CD4-positive, alpha-beta memory T cell (primary cell): Measurements from ENCODE around the gene HOXA10. TPM values are rescaled to one million over a fixed set of nuclear protein-coding genes. Genes with fewer than 3 reads are reported as not detected.

Experiments used
- CTCF ChIA-PET: fragments of 350-600 bp; sonication (Branson Sonifier 250); formaldehyde crosslinking; loops from one replicate; lab custom pipeline; 2021; ENCODE audit warnings: inconsistent platforms; ENCODE audit not compliant: partially characterized antibody; lab: Charles Lee
- POLR2A ChIA-PET: fragments of 350-600 bp; sonication (Branson Sonifier 250); formaldehyde crosslinking; loops from one replicate; lab custom pipeline; 2021; ENCODE audit not compliant: partially characterized antibody; lab: Charles Lee
- DNase-seq, 5 donors: peaks; one replicate each; pipeline versions ENCODE4 v3.0.0 to v3.0.0-alpha.2; 2020 to 2022; ENCODE audit warnings: mixed read lengths in 1 of 5
- H3K27ac ChIP-seq: one replicate; pipeline ENCODE4 v1.7.0; 2013; ENCODE audit warnings: low read depth, low read length
- H3K27me3 ChIP-seq: 2 replicates; pipeline ENCODE4 v1.7.0; 2013; ENCODE audit warnings: mild to moderate bottlenecking, low read length, moderate library complexity; ENCODE audit not compliant: insufficient read depth
- H3K36me3 ChIP-seq: 2 replicates; pipeline ENCODE4 v1.7.0; 2013; ENCODE audit warnings: mild to moderate bottlenecking, low read length, moderate library complexity; ENCODE audit not compliant: insufficient read depth
- H3K4me1 ChIP-seq: 2 replicates; pipeline ENCODE4 v1.7.0; 2013; ENCODE audit warnings: mild to moderate bottlenecking, low read length, moderate library complexity; ENCODE audit not compliant: insufficient read depth
- H3K4me3 ChIP-seq, 2 donors: one replicate each; pipeline ENCODE4 v1.7.0; 2013; ENCODE audit warnings: low read length in 2 of 2, mild to moderate bottlenecking in 1 of 2
- H3K9me3 ChIP-seq, 2 donors: one replicate each; pipeline ENCODE4 v1.7.0; 2013; ENCODE audit warnings: low read length in 2 of 2, control low read depth in 1 of 2; ENCODE audit not compliant: control insufficient read depth in 1 of 2
- H3K27ac Mint-ChIP-seq, 7 donors: one replicate each; pipeline ENCODE4 v1.8.0; 2020 to 2021; ENCODE audit warnings: mixed read lengths in 7 of 7, mild to moderate bottlenecking in 6 of 7, inconsistent platforms in 3 of 7, moderate library complexity in 3 of 7
- H3K27me3 Mint-ChIP-seq, 2 donors: one replicate each; pipeline ENCODE4 v1.8.0; 2020 to 2021; ENCODE audit warnings: mixed read lengths in 2 of 2
- H3K36me3 Mint-ChIP-seq, 2 donors: one replicate each; pipeline ENCODE4 v1.8.0; 2020 to 2021; ENCODE audit warnings: mixed read lengths in 2 of 2, inconsistent platforms in 1 of 2, mild to moderate bottlenecking in 1 of 2
- H3K4me1 Mint-ChIP-seq, 4 donors: one replicate each; pipeline ENCODE4 v1.8.0; 2020 to 2021; ENCODE audit warnings: mixed read lengths in 4 of 4, mild to moderate bottlenecking in 1 of 4
- H3K4me3 Mint-ChIP-seq, 8 donors: one replicate each; pipeline ENCODE4 v1.8.0; 2020 to 2021; ENCODE audit warnings: mixed read lengths in 8 of 8, mild to moderate bottlenecking in 7 of 8, moderate library complexity in 6 of 8, inconsistent platforms in 3 of 8
- H3K9me3 Mint-ChIP-seq, 8 donors: one replicate each; pipeline ENCODE4 v1.8.0; 2020 to 2021; ENCODE audit warnings: mixed read lengths in 8 of 8, mild to moderate bottlenecking in 5 of 8, inconsistent platforms in 3 of 8, moderate library complexity in 1 of 8
- intact Hi-C: fragments of 100-400 bp; cut with micrococcal nuclease; formaldehyde crosslinking; loops from one replicate; pipeline ENCODE4 v1.15.1; 2023
- polyA plus RNA-seq, 2 donors: library from polyadenylated mRNA; unstranded; fragments of 300-500 nt; fragmentation: Illumina TruSeq; gene quantifications; one replicate each; pipeline ENCODE4 v1.2.3, GENCODE V29; 2021
- total RNA-seq, 2 experiments: library from RNA; stranded (reverse); gene quantifications; one replicate each; pipeline ENCODE4 v1.2.3, GENCODE V29; 2021

Gene HOXA10
- total and polyA plus RNA-seq, 4 experiments from 2014 or later, result not detected

DNA sequence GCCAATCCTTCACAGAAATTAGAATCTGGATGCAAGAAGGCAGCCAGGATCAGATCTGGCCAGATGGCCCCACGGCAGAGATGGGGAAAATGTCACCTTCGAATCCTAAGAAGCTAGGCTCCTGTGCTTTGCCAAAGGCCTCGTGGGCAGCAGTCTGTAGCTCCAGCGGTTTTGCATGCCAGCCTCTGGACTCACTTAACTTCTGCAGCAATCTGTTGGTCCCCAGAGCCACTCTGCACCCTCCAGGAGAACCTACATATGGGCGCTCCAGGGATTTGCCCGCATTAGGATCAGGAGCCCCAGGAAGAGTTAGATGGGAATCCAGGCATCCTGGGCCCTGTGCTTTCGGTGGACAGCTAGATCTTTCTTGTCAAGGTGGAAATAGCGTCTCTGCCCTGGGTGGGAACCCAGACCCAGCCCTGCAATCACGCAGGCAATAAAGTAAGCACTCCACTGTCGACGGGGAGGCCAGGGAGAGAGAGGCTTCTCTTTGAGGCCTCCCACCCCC, 35.9 kb upstream of the HOXA10 start:
- Histone ChIP-seq H3K27me3 (peaks cover 48% of the 10 kb centered on the region), H3K27ac (no peak overlapping the region), H3K36me3 (no peaks in the 10 kb centered on the region), H3K9me3 (no peaks in the 10 kb centered on the region), H3K4me1 (peaks cover 11% of the 10 kb centered on the region), H3K4me3 (no peak overlapping the region)
- ChIA-PET CTCF (interaction anchor here (1.1 to 2.6 kb wide), 9 partner anchors 12 to 886 kb away, joined by 3 to 12 read pairs (median 4); no protein-coding TSS in a partner anchor), POLR2A (no interaction called here)
- Mint-ChIP-seq H3K36me3 (no peaks in the 10 kb centered on the region), H3K4me3 (peak overlapping the region in 4 of 8 donors; percentile 47 to 72 (median 61)), H3K9me3 (peaks cover 0 to 5% (median 0%) of the 10 kb centered on the region in 8 donors), H3K27me3 (peaks cover 65 to 81% of the 10 kb centered on the region in 2 donors), H3K27ac (no peak overlapping the region), H3K4me1 (peaks cover 8 to 26% (median 18%) of the 10 kb centered on the region in 4 donors)
- intact Hi-C loops, result loop anchor here (1.0 to 5.0 kb wide), 2 partner anchors 367 to 810 kb away; no protein-coding TSS in a partner anchor
- DNase-seq, result no peak

DNA sequence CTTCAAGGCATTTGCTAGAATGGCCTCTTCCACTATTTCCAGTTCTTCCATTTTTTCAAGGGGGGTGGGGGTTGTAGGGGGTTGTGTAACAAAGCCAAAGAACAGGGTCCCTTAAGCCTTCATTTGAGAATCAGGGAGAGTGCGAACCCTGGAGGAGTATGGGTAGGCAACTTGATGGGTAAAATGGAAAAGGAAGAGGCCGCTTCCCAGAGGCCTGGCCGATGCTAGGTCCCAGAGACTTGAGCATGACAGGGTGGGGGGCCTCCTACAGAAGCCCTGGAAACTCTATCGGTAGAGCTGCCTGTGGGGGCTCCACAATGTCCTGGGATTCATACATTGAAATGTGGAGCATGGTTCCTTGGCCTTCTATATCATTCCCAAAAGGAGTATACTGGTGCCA, 34.9 kb upstream of the HOXA10 start:
- no peak overlapping the region for H3K27ac Mint-ChIP-seq

DNA sequence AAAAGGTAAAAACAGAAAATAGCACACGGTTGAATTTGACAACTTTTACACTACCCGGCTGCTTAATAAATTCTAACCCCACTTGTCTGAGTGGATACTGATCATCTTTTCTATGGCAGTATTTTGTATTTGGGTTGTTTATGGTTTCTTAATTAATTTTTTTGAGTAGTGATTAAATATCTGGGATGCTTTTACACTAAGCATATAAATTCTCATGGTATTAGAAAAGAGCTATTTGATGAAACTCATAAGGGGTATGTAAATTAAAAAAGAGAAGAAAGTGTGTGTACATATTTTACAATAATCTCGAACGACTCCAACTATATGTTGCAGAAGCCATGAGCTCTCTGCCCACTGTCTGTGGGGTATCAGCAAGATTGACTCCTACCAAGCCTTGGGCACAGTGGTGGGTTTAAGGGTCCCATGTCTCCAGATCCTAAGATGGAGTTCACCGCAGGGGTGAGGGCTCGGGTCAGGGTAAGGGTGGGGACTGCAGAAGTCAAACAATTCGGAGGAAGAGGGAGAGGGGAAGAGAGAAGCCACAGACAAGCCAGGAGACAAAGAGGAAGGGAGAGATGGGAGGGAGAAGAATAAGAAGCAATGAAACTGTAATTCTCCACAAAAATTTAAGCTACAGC, 33.3 kb upstream of the HOXA10 start:
- no peaks in the 10 kb centered on the region for H3K9me3 ChIP-seq
- peaks cover 65% of the 10 kb centered on the region for H3K27me3 ChIP-seq
- no peaks in the 10 kb centered on the region for H3K36me3 ChIP-seq
- peaks cover 12 to 30% (median 21%) of the 10 kb centered on the region in 4 donors for H3K4me1 Mint-ChIP-seq
- H3K27ac Mint-ChIP-seq, result no peak overlapping the region
- ChIA-PET POLR2A (interaction anchor here (1.1 to 1.5 kb wide), 2 partner anchors 11 to 456 kb away, joined by 3 to 4 read pairs; partner anchors contain the start of gene HIBADH), CTCF (interaction anchor here (1.0 to 1.3 kb wide), 2 partner anchors 28 to 575 kb away, joined by 3 to 8 read pairs; no protein-coding TSS in a partner anchor)
- peaks cover 0 to 7% (median 0%) of the 10 kb centered on the region in 8 donors for H3K9me3 Mint-ChIP-seq
- H3K27me3 Mint-ChIP-seq, result peaks cover 70 to 88% of the 10 kb centered on the region in 2 donors
- no peaks in the 10 kb centered on the region for H3K36me3 Mint-ChIP-seq
- H3K4me3 Mint-ChIP-seq, result no peak overlapping the region
- no peak overlapping the region for H3K27ac ChIP-seq
- intact Hi-C loops, result no loop called here
- peaks cover 15% of the 10 kb centered on the region for H3K4me1 ChIP-seq
- no peak overlapping the region for H3K4me3 ChIP-seq
- no peak for DNase-seq

More for the DNA sequence above, 34.9 kb upstream of the HOXA10 start:
- H3K27me3 ChIP-seq, result peaks cover 58% of the 10 kb centered on the region
- H3K9me3 ChIP-seq, result no peaks in the 10 kb centered on the region
- no peaks in the 10 kb centered on the region for H3K36me3 Mint-ChIP-seq
- intact Hi-C loops, result no loop called here
- peaks cover 0 to 7% (median 0%) of the 10 kb centered on the region in 8 donors for H3K9me3 Mint-ChIP-seq
- ChIA-PET CTCF (interaction anchor here (0.7 to 1.6 kb wide), 5 partner anchors 8 to 368 kb away, joined by 3 to 4 read pairs (median 3); no protein-coding TSS in a partner anchor), POLR2A (interaction anchor here (1.5 kb wide), 1 partner anchor 13 kb away, joined by 4 read pairs; no protein-coding TSS in a partner anchor)
- peaks cover 12 to 30% (median 23%) of the 10 kb centered on the region in 4 donors for H3K4me1 Mint-ChIP-seq
- H3K4me1 ChIP-seq, result peaks cover 15% of the 10 kb centered on the region
- no peak overlapping the region for H3K4me3 ChIP-seq
- no peak overlapping the region for H3K4me3 Mint-ChIP-seq
- no peaks in the 10 kb centered on the region for H3K36me3 ChIP-seq
- H3K27me3 Mint-ChIP-seq, result peaks cover 69 to 83% of the 10 kb centered on the region in 2 donors
- no peak for DNase-seq
- no peak overlapping the region for H3K27ac ChIP-seq

DNA sequence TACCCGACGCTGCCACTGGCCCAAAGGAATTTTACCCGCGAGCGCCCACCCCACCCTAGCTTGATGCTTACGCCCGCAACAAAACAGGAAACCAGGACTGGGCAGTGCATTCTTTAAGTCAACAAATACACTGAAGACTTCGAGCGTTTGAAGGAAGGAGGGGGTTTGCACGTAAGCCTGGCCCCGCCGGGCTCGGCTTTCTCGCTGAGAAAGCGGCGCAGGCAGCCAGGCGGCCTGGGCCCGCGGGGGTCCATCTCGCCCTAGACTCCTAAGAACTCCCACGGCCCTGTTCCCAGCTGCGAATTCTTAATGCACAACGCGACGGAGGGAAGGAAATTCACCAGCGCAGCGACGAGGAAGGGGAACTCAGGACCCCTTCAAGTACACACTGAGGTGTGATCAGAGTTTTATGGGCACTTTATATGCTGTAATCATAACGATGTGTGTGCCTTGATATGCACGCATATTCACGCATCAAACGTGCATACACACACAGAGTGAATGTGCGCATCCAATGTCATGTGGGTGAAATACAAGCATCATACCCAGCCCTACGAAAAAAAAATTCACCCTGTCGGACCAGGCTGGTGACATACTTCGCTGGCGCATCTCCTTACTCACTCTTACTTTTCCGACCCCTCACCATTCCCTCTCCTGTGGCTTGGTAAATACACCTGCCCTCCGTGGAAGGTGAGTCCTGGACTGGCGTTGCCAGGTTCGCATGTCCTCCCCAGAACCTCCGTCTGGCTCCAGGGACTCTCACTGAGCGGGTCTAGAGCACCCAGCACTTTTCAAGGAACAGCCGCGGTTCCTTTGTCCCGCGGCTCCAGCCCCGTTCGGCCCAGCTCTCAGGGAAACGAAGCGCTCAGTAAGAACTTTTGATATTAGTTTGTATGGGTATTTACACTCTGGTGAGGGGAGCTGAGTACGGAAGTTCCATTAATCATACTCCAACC, 31.5 kb upstream of the HOXA10 start:
- CTCF ChIA-PET, result interaction anchor here (2.5 kb wide), 1 partner anchor 10 kb away, joined by 9 read pairs; no protein-coding TSS in a partner anchor
- Histone ChIP-seq H3K36me3 (no peaks in the 10 kb centered on the region), H3K4me3 (no peak overlapping the region), H3K27ac (no peak overlapping the region), H3K27me3 (peaks cover 68% of the 10 kb centered on the region), H3K9me3 (no peaks in the 10 kb centered on the region), H3K4me1 (peaks cover 26% of the 10 kb centered on the region)
- no peak for DNase-seq
- POLR2A ChIA-PET, result no interaction called here
- peak overlapping the region in 2 of 7 donors; percentile 35 to 75 for H3K27ac Mint-ChIP-seq
- intact Hi-C loops, result no loop called here
- peak overlapping the region in 6 of 8 donors; percentile 32 to 68 (median 52) for H3K4me3 Mint-ChIP-seq
- no peaks in the 10 kb centered on the region for H3K36me3 Mint-ChIP-seq
- H3K9me3 Mint-ChIP-seq, result peaks cover 0 to 7% (median 0%) of the 10 kb centered on the region in 8 donors
- peaks cover 70 to 87% of the 10 kb centered on the region in 2 donors for H3K27me3 Mint-ChIP-seq
- peaks cover 24 to 45% (median 33%) of the 10 kb centered on the region in 4 donors for H3K4me1 Mint-ChIP-seq

DNA sequence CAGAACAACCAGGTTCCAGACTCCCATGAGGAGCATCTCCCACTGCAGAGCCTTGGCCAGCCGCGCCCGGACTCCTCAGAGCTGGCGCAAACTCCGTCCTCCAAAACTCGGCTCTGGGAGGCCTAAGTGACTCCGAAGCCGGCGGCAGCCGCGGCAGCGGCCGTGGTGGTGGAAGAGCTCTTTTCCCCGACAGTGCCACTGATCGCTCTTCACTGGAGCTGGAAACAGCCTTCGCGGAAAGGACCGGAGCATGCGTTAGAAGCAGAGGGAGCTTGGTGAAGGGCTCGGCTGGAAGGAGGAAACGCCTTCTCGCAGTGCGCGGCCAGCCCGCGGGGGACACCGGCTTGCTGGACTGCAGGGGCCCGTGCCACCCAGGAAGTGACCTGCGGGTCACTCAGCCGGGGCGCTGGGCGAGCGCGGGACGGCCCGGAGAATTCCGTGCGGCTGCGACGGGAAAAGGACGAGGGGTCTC, 30.8 kb upstream of the HOXA10 start:
- H3K9me3 Mint-ChIP-seq, result peaks cover 0 to 5% (median 0%) of the 10 kb centered on the region in 8 donors
- H3K36me3 ChIP-seq, result no peaks in the 10 kb centered on the region
- peaks cover 24 to 45% (median 31%) of the 10 kb centered on the region in 4 donors for H3K4me1 Mint-ChIP-seq
- H3K9me3 ChIP-seq, result no peaks in the 10 kb centered on the region
- peak overlapping the region in 4 of 8 donors; percentile 0 to 54 (median 40) for H3K4me3 Mint-ChIP-seq
- POLR2A ChIA-PET, result no interaction called here
- H3K4me1 ChIP-seq, result peaks cover 28% of the 10 kb centered on the region
- CTCF ChIA-PET, result interaction anchor here (2.5 kb wide), 1 partner anchor 9 kb away, joined by 9 read pairs; no protein-coding TSS in a partner anchor
- H3K27ac Mint-ChIP-seq, result peak overlapping the region in 2 of 7 donors; percentile 17 to 33
- no peak overlapping the region for H3K4me3 ChIP-seq
- peaks cover 68% of the 10 kb centered on the region for H3K27me3 ChIP-seq
- peaks cover 68 to 84% of the 10 kb centered on the region in 2 donors for H3K27me3 Mint-ChIP-seq
- DNase-seq, result no peak
- no peak overlapping the region for H3K27ac ChIP-seq
- H3K36me3 Mint-ChIP-seq, result no peaks in the 10 kb centered on the region
- intact Hi-C loops, result no loop called here

DNA sequence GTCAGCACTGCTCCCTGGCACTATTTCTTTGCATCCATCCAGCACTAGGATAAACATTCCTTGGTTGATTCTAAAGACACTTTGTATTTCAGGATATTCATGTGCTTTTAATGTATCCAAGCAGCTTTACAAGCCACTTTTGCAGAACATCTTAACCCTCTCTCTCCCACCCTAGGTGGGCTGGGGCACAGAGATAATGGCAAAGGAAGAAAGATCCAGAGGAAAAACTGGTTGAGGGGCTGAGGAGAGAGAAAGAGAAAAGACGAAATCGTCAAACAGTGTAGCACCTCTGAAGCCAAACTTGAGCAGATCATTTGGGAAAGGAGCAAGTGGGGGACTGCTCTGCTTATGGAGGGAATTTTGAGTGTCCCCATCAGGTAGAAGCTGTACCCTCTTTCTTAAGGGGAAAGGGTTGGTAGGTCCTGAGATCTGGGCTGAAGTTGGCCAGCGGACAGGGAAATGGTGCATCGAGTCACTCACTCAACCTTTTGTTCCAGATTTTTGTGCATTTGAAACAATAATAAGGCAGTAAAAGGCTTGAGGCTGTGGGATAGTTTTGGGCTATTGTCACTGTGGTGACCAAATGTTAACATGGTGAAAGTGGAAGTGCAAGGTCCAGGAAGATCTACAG, 30.0 kb upstream of the HOXA10 start:
- CTCF ChIA-PET, result interaction anchor here (2.5 kb wide), 1 partner anchor 8 kb away, joined by 9 read pairs; no protein-coding TSS in a partner anchor
- Mint-ChIP-seq H3K4me3 (peak overlapping the region in 3 of 8 donors; percentile 0 to 27 (median 3)), H3K27ac (peak overlapping the region in 3 of 7 donors; percentile 2 to 50 (median 33)), H3K27me3 (peaks cover 70 to 80% of the 10 kb centered on the region in 2 donors), H3K4me1 (peaks cover 25 to 50% (median 33%) of the 10 kb centered on the region in 4 donors), H3K36me3 (no peaks in the 10 kb centered on the region), H3K9me3 (peaks cover 0 to 5% (median 0%) of the 10 kb centered on the region in 8 donors)
- no peak for DNase-seq
- no peaks in the 10 kb centered on the region for H3K36me3 ChIP-seq
- intact Hi-C loops, result no loop called here
- POLR2A ChIA-PET, result interaction anchor here (1.2 kb wide), 1 partner anchor 21 kb away, joined by 3 read pairs; no protein-coding TSS in a partner anchor
- peaks cover 69% of the 10 kb centered on the region for H3K27me3 ChIP-seq
- no peak overlapping the region for H3K4me3 ChIP-seq
- H3K4me1 ChIP-seq, result peaks cover 30% of the 10 kb centered on the region
- H3K9me3 ChIP-seq, result no peaks in the 10 kb centered on the region
- no peak overlapping the region for H3K27ac ChIP-seq
